H1 (cell line): ENCODE results near the gene TTLL9. TPM values are rescaled to one million over a fixed set of nuclear protein-coding genes. Genes with fewer than 3 reads are reported as not detected.

Experiments used
- CTCF ChIA-PET: fragments of 300-600 bp; sonication (Branson Sonifier 250); formaldehyde crosslinking; loops from one replicate; lab custom pipeline; 2021; ENCODE audit not compliant: partially characterized antibody; lab: Charles Lee
- POLR2A ChIA-PET: fragments of 300-600 bp; sonication (Branson Sonifier 250); formaldehyde crosslinking; loops from one replicate; lab custom pipeline; 2021; ENCODE audit warnings: inconsistent platforms; ENCODE audit not compliant: partially characterized antibody; lab: Charles Lee
- DNase-seq, 2 experiments: peaks; one replicate each; pipeline versions ENCODE4 v3.0.0 to v3.0.0-alpha.2; 2010 to 2022; ENCODE audit warnings: low spot score in 2 of 2, low read depth in 1 of 2, mixed read lengths in 1 of 2
- FAIRE-seq: peaks from 2 replicates; lab custom pipeline; 2011; peaks lifted over from hg19 to GRCh38; lab: Jason Lieb, UNC
- H2AFZ ChIP-seq: 2 replicates; pipeline ENCODE4 v1.8.1; 2012; ENCODE audit warnings: low read length, inconsistent platforms
- H2AK5ac ChIP-seq: 2 replicates; pipeline ENCODE4 v1.6.1; 2013; ENCODE audit warnings: low read depth, low read length
- H2BK120ac ChIP-seq: replicated peaks from 2 replicates; pipeline ENCODE3; 2013; ENCODE audit warnings: low read depth, low read length, inconsistent platforms
- H2BK12ac ChIP-seq: 2 replicates; pipeline ENCODE4 v1.6.1; 2013; ENCODE audit warnings: low read depth, low read length
- H2BK15ac ChIP-seq: 2 replicates; pipeline ENCODE4 v1.6.1; 2013; ENCODE audit warnings: low read length
- H2BK20ac ChIP-seq: 2 replicates; pipeline ENCODE4 v1.6.1; 2013; ENCODE audit warnings: low read length
- H2BK5ac ChIP-seq: 2 replicates; pipeline ENCODE4 v1.6.1; 2013; ENCODE audit warnings: low read depth, low read length
- H3K14ac ChIP-seq: 2 replicates; pipeline ENCODE4 v1.6.1; 2013; ENCODE audit warnings: inconsistent platforms; ENCODE audit not compliant: insufficient read length
- H3K18ac ChIP-seq: 2 replicates; pipeline ENCODE4 v1.6.1; 2013; ENCODE audit warnings: low read length; ENCODE audit errors: extremely low read depth
- H3K23ac ChIP-seq: 2 replicates; pipeline ENCODE4 v1.6.1; 2013; ENCODE audit warnings: inconsistent platforms; ENCODE audit not compliant: insufficient read length
- H3K23me2 ChIP-seq: 2 replicates; pipeline ENCODE4 v1.6.1; 2013; ENCODE audit warnings: low read depth, low read length
- H3K27ac ChIP-seq: 2 replicates; pipeline ENCODE4 v1.6.1; 2011; ENCODE audit warnings: low read depth, low read length, inconsistent platforms
- H3K27me3 ChIP-seq, 4 experiments: replicated peaks in 1 of 4; 1 replicate in 1 of 4; 2 replicates in 3 of 4; pipeline versions ENCODE4 v1.6.1 to v1.8.1; 2011 to 2013; ENCODE audit warnings: low read length in 3 of 4, mild to moderate bottlenecking in 3 of 4, inconsistent platforms in 2 of 4, mixed read lengths in 2 of 4, moderate library complexity in 1 of 4; ENCODE audit not compliant: control insufficient read depth in 3 of 4, insufficient read depth in 3 of 4; ENCODE audit errors: extremely low read depth in 1 of 4
- H3K36me3 ChIP-seq, 4 experiments: 2 replicates each; pipeline versions ENCODE4 v1.6.1 to v1.8.1; 2011 to 2013; ENCODE audit warnings: mild to moderate bottlenecking in 4 of 4, low read length in 3 of 4, moderate library complexity in 2 of 4, control low read depth in 1 of 4, inconsistent platforms in 1 of 4; ENCODE audit not compliant: insufficient read depth in 4 of 4, control insufficient read depth in 2 of 4
- H3K4ac ChIP-seq: replicated peaks from 2 replicates; pipeline ENCODE3; 2013; ENCODE audit warnings: low read length, low read depth, mixed read lengths, inconsistent platforms; ENCODE audit not compliant: insufficient read length
- H3K4me1 ChIP-seq, 4 experiments: replicated peaks in 1 of 4; 1 replicate in 1 of 4; 2 replicates in 3 of 4; pipeline versions ENCODE4 v1.6.1 to v1.8.1; 2011 to 2013; ENCODE audit warnings: low read length in 3 of 4, inconsistent platforms in 2 of 4, mixed read lengths in 1 of 4; ENCODE audit not compliant: insufficient read depth in 4 of 4, control insufficient read depth in 3 of 4
- H3K4me2 ChIP-seq, 2 experiments: 2 replicates each; pipeline versions ENCODE4 v1.6.1 to v1.8.1; 2011 to 2013; ENCODE audit warnings: low read depth in 2 of 2, low read length in 2 of 2, control low read depth in 1 of 2, inconsistent platforms in 1 of 2, mild to moderate bottlenecking in 1 of 2; ENCODE audit not compliant: insufficient read depth in 1 of 2
- H3K4me3 ChIP-seq, 4 experiments: fragments of 200-600, 300-600 bp in 1 of 4; sonication (generic), shearing (Covaris generic), sonication (Bioruptor Twin) in 1 of 4; 2 replicates each; pipeline versions ENCODE4 v1.5.1 to v1.8.1; 2011 to 2016; ENCODE audit warnings: low read length in 4 of 4, low read depth in 3 of 4, control low read depth in 2 of 4, inconsistent platforms in 2 of 4, mild to moderate bottlenecking in 2 of 4, mixed read lengths in 1 of 4, moderate library complexity in 1 of 4; ENCODE audit not compliant: insufficient read depth in 2 of 4; ENCODE audit errors: extremely low read depth in 1 of 4
- H3K56ac ChIP-seq: replicated peaks from 2 replicates; pipeline ENCODE3; 2013; ENCODE audit warnings: low read depth, mild to moderate bottlenecking, mixed read lengths, low read length, inconsistent platforms; ENCODE audit not compliant: insufficient read length
- H3K79me1 ChIP-seq: 2 replicates; pipeline ENCODE4 v1.6.1; 2013; ENCODE audit warnings: low read depth, low read length, control low read depth
- H3K79me2 ChIP-seq, 2 experiments: 2 replicates each; pipeline versions ENCODE4 v1.6.1 to v1.8.1; 2012 to 2013; ENCODE audit warnings: low read length in 2 of 2, mild to moderate bottlenecking in 2 of 2, inconsistent platforms in 1 of 2; ENCODE audit not compliant: insufficient read depth in 2 of 2, control insufficient read depth in 1 of 2
- H3K9ac ChIP-seq, 4 experiments: replicated peaks in 1 of 4; 1 replicate in 1 of 4; 2 replicates in 3 of 4; pipeline versions ENCODE4 v1.6.1 to v1.8.1; 2011 to 2013; ENCODE audit warnings: low read depth in 3 of 4, low read length in 3 of 4, control low read depth in 2 of 4, mild to moderate bottlenecking in 2 of 4, moderate library complexity in 2 of 4, inconsistent platforms in 1 of 4; ENCODE audit errors: extremely low read depth in 1 of 4
- H3K9me3 ChIP-seq, 2 experiments: 2 replicates each; pipeline versions ENCODE4 v1.6.1 to v1.8.1; 2012 to 2013; ENCODE audit warnings: mild to moderate bottlenecking in 2 of 2, moderate library complexity in 2 of 2, control low read depth in 1 of 2, inconsistent platforms in 1 of 2, low read depth in 1 of 2, low read length in 1 of 2, mixed read lengths in 1 of 2; ENCODE audit not compliant: insufficient read depth in 2 of 2
- H4K20me1 ChIP-seq, 2 experiments: replicated peaks in 1 of 2; 2 replicates each; pipeline versions ENCODE3 to v1.8.1; 2011 to 2013; ENCODE audit warnings: inconsistent platforms in 2 of 2, low read length in 2 of 2, mild to moderate bottlenecking in 1 of 2; ENCODE audit not compliant: insufficient read depth in 2 of 2, control insufficient read depth in 1 of 2
- H4K5ac ChIP-seq: 2 replicates; pipeline ENCODE4 v1.6.1; 2013; ENCODE audit warnings: low read length, low read depth, mixed read lengths, inconsistent platforms; ENCODE audit not compliant: insufficient read length
- H4K8ac ChIP-seq: 2 replicates; pipeline ENCODE4 v1.8.0; 2013; ENCODE audit warnings: mild to moderate bottlenecking, moderate library complexity, low read length, inconsistent platforms; ENCODE audit not compliant: insufficient read depth; ENCODE audit errors: extremely low read depth
- H4K91ac ChIP-seq: replicated peaks from 2 replicates; pipeline ENCODE3; 2013; ENCODE audit warnings: low read length, mixed read lengths, inconsistent platforms; ENCODE audit not compliant: insufficient read length
- HDAC2 ChIP-seq, 2 experiments: fragments of 300-600 bp in 1 of 2; sonication (generic) in 1 of 2; IDR thresholded peaks; 2 replicates each; pipeline ENCODE4 v1.6.1; 2011 to 2012; ENCODE audit warnings: low read depth in 2 of 2, low read length in 2 of 2, mild to moderate bottlenecking in 2 of 2, moderate library complexity in 2 of 2, borderline replicate concordance in 1 of 2, inconsistent platforms in 1 of 2
- KDM1A ChIP-seq: fragments of 200-600, 300-600 bp; sonication (generic); IDR thresholded peaks from 2 replicates; pipeline ENCODE4 v1.7.1; 2016; ENCODE audit warnings: mild to moderate bottlenecking, low read length, borderline replicate concordance
- MAFK ChIP-seq: IDR thresholded peaks from 2 replicates; pipeline ENCODE4 v1.6.1; 2012; ENCODE audit warnings: low read depth, mild to moderate bottlenecking, improper control_type of control experiment, low read length
- TCF12 ChIP-seq: IDR thresholded peaks from 2 replicates; pipeline ENCODE4 v1.6.1; 2011; ENCODE audit warnings: low read depth, mild to moderate bottlenecking, low read length
- WGBS, 2 experiments: shearing (Covaris generic) in 1 of 2; methylation state at CpG; one replicate each; pipeline versions ENCODE4 v1.1.6 to v1.1.7; 2013 to 2015; ENCODE audit warnings: low lambda C conversion rate in 2 of 2, mixed read lengths in 2 of 2, inconsistent platforms in 1 of 2, low coverage in 1 of 2, missing lambda C conversion rate in 1 of 2; ENCODE audit not compliant: insufficient replicate concordance in 2 of 2, insufficient coverage in 1 of 2, insufficient read length in 1 of 2; ENCODE audit errors: extremely low coverage in 1 of 2, missing lambda C conversion rate in 1 of 2; 5-methylcytosine and 5-hydroxymethylcytosine counted together
- polyA plus RNA-seq, 7 experiments: library from polyadenylated mRNA; depleted of rRNA in 3 of 7; stranded (reverse) in 5 of 7; unstranded in 2 of 7; fragments of >200 nt in 5 of 7; fragments of 200-250 nt in 2 of 7; gene quantifications; 1 replicate in 5 of 7; 2 replicates in 1 of 7; 4 replicates in 1 of 7; pipeline versions ENCODE4 v1.2.1 to v1.2.3, GENCODE V29; 2011 to 2013; ENCODE audit warnings: missing spikeins in 2 of 7, mixed read lengths in 2 of 7
- total RNA-seq: library from RNA; stranded (reverse); fragmentation: NEBNext Ultra II Directional; extraction: Animal tissue kit (Norgen Biotek cat#: 25700); gene quantifications from 2 replicates; pipeline ENCODE4 v1.2.1, GENCODE V29; 2021

Gene TTLL9
- total and polyA plus RNA-seq, 2 of the 8 experiments (the other 6 are each of a cell fraction or from before 2014, with no cell fraction given): 0.06 TPM; not detected in 1

DNA sequence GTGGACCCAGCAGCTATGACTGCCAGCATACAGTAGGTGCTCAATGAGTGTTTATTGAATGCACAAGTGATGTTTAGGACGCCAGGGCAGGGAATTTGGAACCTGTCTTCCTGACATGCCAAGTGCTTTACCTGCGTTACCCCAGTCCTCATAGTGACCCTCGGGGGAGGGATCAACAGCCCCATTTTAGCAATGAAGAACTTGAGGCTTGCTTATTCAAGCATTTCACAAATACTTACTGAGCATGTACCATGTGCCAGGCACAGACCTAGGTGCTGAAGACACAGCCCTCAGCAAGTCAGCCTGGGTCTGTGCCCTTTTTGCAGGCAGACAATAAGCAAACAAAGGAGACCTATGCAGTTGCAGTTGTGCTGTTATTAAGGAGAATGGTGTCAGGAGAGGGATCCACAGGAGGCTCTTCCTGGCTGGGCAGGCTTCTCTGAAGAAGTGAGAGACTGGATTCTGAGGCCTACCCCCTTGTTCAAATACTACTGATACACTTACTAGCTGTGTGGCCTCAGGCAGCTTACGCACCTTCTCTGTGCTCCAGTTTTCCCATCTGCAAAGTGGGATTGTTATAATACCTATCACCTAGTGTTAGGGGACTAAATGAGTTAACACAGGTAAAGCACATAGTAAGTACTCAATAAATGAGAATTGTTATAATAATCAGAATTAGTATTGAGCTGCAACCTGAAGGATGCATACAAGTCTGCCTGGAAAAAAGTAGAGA is 39.8 kb downstream of the TTLL9 start:
- Histone ChIP-seq H2AFZ (peak overlapping the region; percentile 0; the same call in 1 of the 2 replicates), H3K79me2 (no peaks in the 10 kb centered on the region), H3K4me2 (no peak overlapping the region; a peak in 1 of 4 replicates), H3K27ac (no peak overlapping the region), H2BK15ac (peak overlapping the region; percentile 14; the same call in 1 of the 2 replicates), H4K5ac (no peak overlapping the region), H3K4me3 (no peak overlapping the region), H3K36me3 (no peaks in the 10 kb centered on the region), H3K79me1 (no peaks in the 10 kb centered on the region), H2AK5ac (no peak overlapping the region), H2BK5ac (no peak overlapping the region), H2BK20ac (no peak overlapping the region), H4K20me1 (no peaks in the 10 kb centered on the region), H4K8ac (no peak overlapping the region), H3K14ac (no peak overlapping the region), H3K23me2 (peaks cover 2% of the 10 kb centered on the region; the same call in 1 of the 2 replicates), H3K18ac (no peak overlapping the region), H3K27me3 (peaks cover 0 to 2% (median 0%) of the 10 kb centered on the region in 4 experiments; a peak in 1 of 7 replicates), H3K9me3 (no peaks in the 10 kb centered on the region), H4K91ac (peak overlapping the region; percentile 20), H2BK120ac (no peak overlapping the region), H3K4me1 (peaks cover 15 to 37% (median 29%) of the 10 kb centered on the region in 4 experiments), H3K9ac (no peak overlapping the region), H3K4ac (no peak overlapping the region), H3K56ac (no peak overlapping the region), H2BK12ac (no peak overlapping the region), H3K23ac (no peak overlapping the region)
- DNase-seq (no peak), FAIRE-seq (no peak)
- 80% methylated on average over 4 of the region's 4 CpGs; no CpG with 5 or more reads in 1 of the 2 experiments for WGBS, 2 experiments
- TF ChIP-seq MAFK (no peak), HDAC2 (IDR thresholded peaks at IDR 0.05; ENCODE audit: borderline replicate concordance in 1 of 2, low read depth in 2 of 2, low read length in 2 of 2) (peak in 1 of 2 experiments; percentile 53; a peak in 1 of 4 replicates), TCF12 (no peak), KDM1A (peak; percentile 87)
- POLR2A ChIA-PET: interaction anchor here (0.8 to 2.0 kb wide), 2 partner anchors 10 to 11 kb away, joined by 4 to 9 read pairs; no protein-coding TSS in a partner anchor
- CTCF ChIA-PET: interaction anchor here (0.7 to 3.2 kb wide), 7 partner anchors 24 to 87 kb away, joined by 3 to 18 read pairs (median 4); no protein-coding TSS in a partner anchor
